ENCODE measurements around the gene ZNF546.
A peak's percentile ranks its signal among the peaks of the same experiment; 100 is the strongest.

ZNF546 gene

GRCh38 chr19:40054632-40055031 lies 57.8 kb downstream of the ZNF546 start:
- no peak for DNase-seq (ENCODE audit: low spot score)
- FAIRE-seq: no peak

GRCh38 chr19:40055049-40055448 lies 58.2 kb downstream of the ZNF546 start:
- DNase-seq (ENCODE audit: low spot score): no peak
- no peak for FAIRE-seq

- DNase-seq (ENCODE audit: low spot score): peak; percentile 31
- no peak for FAIRE-seq
These were observed 59.1 kb downstream of the ZNF546 start, which contains the start of gene ZNF780B for GRCh38 chr19:40055832-40056504. Gene ZNF780B (minus strand): TSS chr19:40056231. CDS start chr19:40050332, 5,899 bp downstream.

GRCh38 chr19:40056505-40056904 lies 59.6 kb downstream of the ZNF546 start:
- DNase-seq (ENCODE audit: low spot score): no peak
- FAIRE-seq: no peak

- DNase-seq (ENCODE audit: low spot score) (no peak), FAIRE-seq (no peak)
These were observed 60.3 kb downstream of the ZNF546 start for GRCh38 chr19:40057166-40057565.

- DNase-seq (ENCODE audit: low spot score) (no peak), FAIRE-seq (no peak)
These were observed 62.8 kb downstream of the ZNF546 start for GRCh38 chr19:40059624-40060023.

- DNase-seq (ENCODE audit: low spot score) (no peak), FAIRE-seq (no peak)
These were observed 73.2 kb downstream of the ZNF546 start for GRCh38 chr19:40070058-40070457.
